Bronchial epithelial cell (primary cell): ENCODE measurements around the gene EED. TPM values are rescaled to one million over a fixed set of nuclear protein-coding genes. Genes with fewer than 3 reads are reported as not detected.

Source experiments
- DNase-seq: peaks from one replicate; pipeline ENCODE4 v3.0.0-alpha.2; 2010; ENCODE audit warnings: low read depth
- FAIRE-seq: peaks from 2 replicates; lab custom pipeline; 2011; peaks lifted over from hg19 to GRCh38; lab: Jason Lieb, UNC
- H3K27me3 ChIP-seq: 2 replicates; pipeline ENCODE4 v1.5.1; 2011; ENCODE audit warnings: low read length; ENCODE audit not compliant: control insufficient read depth, insufficient read depth
- H3K36me3 ChIP-seq: 2 replicates; pipeline ENCODE4 v1.5.1; 2011; ENCODE audit warnings: low read length; ENCODE audit not compliant: control insufficient read depth, insufficient read depth
- H3K4me3 ChIP-seq: 2 replicates; pipeline ENCODE4 v1.5.1; 2011; ENCODE audit warnings: mild to moderate bottlenecking, low read depth, low read length, control low read depth
- total RNA-seq: library from RNA; depleted of rRNA; stranded (reverse); fragments of >200 nt; gene quantifications from 2 replicates; pipeline ENCODE4 v1.2.1, GENCODE V29; 2014
- TF ChIP-seq, protein P1 (sequence below): IDR thresholded peaks from 2 replicates; pipeline ENCODE4 v1.5.1; 2011; ENCODE audit warnings: mild to moderate bottlenecking, moderate library complexity, low read length, control low read depth, inconsistent platforms; ENCODE audit not compliant: insufficient read depth, severe bottlenecking

The EED gene
- total RNA-seq: 13.7 and 14.1 TPM in 2 replicates

GRCh38 chr11:86244522-86245368 is at the start of gene EED:
TSS of gene EED (plus strand) at chr11:86244753. CDS start at chr11:86245230, 477 bp downstream.
- TF ChIP-seq, protein P1, sequence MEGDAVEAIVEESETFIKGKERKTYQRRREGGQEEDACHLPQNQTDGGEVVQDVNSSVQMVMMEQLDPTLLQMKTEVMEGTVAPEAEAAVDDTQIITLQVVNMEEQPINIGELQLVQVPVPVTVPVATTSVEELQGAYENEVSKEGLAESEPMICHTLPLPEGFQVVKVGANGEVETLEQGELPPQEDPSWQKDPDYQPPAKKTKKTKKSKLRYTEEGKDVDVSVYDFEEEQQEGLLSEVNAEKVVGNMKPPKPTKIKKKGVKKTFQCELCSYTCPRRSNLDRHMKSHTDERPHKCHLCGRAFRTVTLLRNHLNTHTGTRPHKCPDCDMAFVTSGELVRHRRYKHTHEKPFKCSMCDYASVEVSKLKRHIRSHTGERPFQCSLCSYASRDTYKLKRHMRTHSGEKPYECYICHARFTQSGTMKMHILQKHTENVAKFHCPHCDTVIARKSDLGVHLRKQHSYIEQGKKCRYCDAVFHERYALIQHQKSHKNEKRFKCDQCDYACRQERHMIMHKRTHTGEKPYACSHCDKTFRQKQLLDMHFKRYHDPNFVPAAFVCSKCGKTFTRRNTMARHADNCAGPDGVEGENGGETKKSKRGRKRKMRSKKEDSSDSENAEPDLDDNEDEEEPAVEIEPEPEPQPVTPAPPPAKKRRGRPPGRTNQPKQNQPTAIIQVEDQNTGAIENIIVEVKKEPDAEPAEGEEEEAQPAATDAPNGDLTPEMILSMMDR: no peak
- FAIRE-seq: no peak
- Histone ChIP-seq H3K4me3 (peak within 1 kb of the TSS; percentile 81), H3K27me3 (no peaks in the 10 kb centered on the region), H3K36me3 (no peaks in the 10 kb centered on the region)
- peak; percentile 87 for DNase-seq

- FAIRE-seq (no peak), DNase-seq (no peak)
- no peaks in the 10 kb centered on the region for H3K36me3 ChIP-seq
- no peak overlapping the region for H3K4me3 ChIP-seq
- H3K27me3 ChIP-seq: no peaks in the 10 kb centered on the region
- TF ChIP-seq, protein P1: no peak
Observed at GRCh38 chr11:86194998-86195397, 49.6 kb upstream of the EED start.

DNA sequence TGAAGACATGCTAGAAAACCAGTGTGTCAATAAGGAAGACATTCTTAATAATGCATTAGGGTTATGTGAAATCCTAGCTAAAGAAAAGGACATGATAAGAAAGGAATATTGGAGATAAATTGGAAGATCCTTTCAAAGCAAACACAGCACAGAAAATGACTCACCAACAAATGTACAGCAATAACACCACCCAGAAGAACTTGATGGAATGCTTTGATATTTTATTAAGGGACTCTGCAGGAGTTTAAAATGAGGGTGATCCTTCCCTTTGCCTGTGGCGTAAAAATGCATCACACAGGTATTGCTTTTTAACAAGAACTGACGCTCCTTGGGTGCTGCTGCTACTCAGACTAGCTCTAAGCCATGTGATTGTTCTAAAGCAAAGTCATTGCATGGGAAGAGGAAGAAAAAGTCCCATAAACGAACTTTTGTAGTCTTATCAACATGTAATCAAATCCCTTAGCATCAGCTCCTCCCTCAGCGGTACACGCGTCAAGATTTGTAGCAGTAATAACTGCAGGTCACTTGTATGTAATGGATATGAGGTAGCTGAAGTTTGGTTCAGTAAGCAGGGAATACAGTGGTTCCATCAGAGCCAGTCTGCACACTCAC is 48.4 kb upstream of the EED start:
- Histone ChIP-seq H3K36me3 (no peaks in the 10 kb centered on the region), H3K4me3 (no peak overlapping the region), H3K27me3 (no peaks in the 10 kb centered on the region)
- TF ChIP-seq, protein P1: no peak
- DNase-seq: no peak
- no peak for FAIRE-seq

DNA sequence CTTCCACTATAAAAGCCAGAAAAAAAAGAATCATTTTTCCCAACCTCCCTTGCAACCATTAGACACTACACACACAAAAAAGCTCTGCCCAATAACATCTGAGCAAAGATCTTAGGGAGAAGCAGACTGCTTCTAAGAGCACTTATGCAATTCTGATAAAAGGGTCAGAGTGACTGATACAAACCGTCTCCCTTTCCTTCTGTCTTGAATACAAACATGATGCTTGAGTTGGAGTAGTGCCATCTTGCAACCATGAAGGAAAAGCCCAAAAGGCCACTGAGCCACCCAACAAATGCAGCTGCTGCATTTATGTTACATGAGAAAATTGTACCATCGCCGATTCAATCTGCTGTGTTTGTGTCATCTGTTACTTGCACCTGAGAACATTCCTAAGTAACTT is 47.6 kb upstream of the EED start:
- FAIRE-seq: no peak
- TF ChIP-seq, protein P1: no peak
- H3K36me3 ChIP-seq: no peaks in the 10 kb centered on the region

GRCh38 chr11:86197448-86197847 is 47.1 kb upstream of the EED start:
- TF ChIP-seq, protein P1: no peak
- H3K27me3 ChIP-seq: no peaks in the 10 kb centered on the region
- FAIRE-seq (no peak), DNase-seq (peak; percentile 27)
- no peaks in the 10 kb centered on the region for H3K36me3 ChIP-seq
- no peak overlapping the region for H3K4me3 ChIP-seq

More for the DNA sequence above, 47.6 kb upstream of the EED start:
- DNase-seq: no peak
- Histone ChIP-seq H3K27me3 (no peaks in the 10 kb centered on the region), H3K4me3 (no peak overlapping the region)
